Smooth muscle cell of the brain vasculature (primary cell): ENCODE measurements around the gene HOXD3.

Experiments used
- DNase-seq: peaks from one replicate; pipeline ENCODE4 v3.0.0-alpha.2; 2012; ENCODE audit warnings: low read depth, low spot score

The HOXD3 gene

GRCh38 chr2:176212276-176212675 lies 55.2 kb downstream of the HOXD3 start:
- no peak for DNase-seq

GRCh38 chr2:176213406-176213805 lies 56.3 kb downstream of the HOXD3 start:
- no peak for DNase-seq
